Inflammatory macrophage treated with lipopolysaccharide for 4 hours (primary cell): Measurements from ENCODE around the gene SCPEP1.

Experiments
- DNase-seq: peaks from one replicate; pipeline ENCODE4 v3.0.0-alpha.2; 2020

The SCPEP1 gene

GRCh38 chr17:57044976-57045867 lies 67.3 kb downstream of the SCPEP1 start:
- DNase-seq, result peak; percentile 58

- DNase-seq, result peak; percentile 90
Measured at GRCh38 chr17:57045868-57046704, 68.2 kb downstream of the SCPEP1 start.

- peak; percentile 74 for DNase-seq
Measured at GRCh38 chr17:57046749-57047148, 68.8 kb downstream of the SCPEP1 start.

GRCh38 chr17:57048096-57048495 lies 70.2 kb downstream of the SCPEP1 start:
- DNase-seq, result no peak

- DNase-seq, result peak; percentile 33
Measured at GRCh38 chr17:57050306-57050705, 72.4 kb downstream of the SCPEP1 start.

GRCh38 chr17:57051886-57052361 lies 74.0 kb downstream of the SCPEP1 start:
- no peak for DNase-seq
